ENCODE data around the gene C11orf58.

DNA sequence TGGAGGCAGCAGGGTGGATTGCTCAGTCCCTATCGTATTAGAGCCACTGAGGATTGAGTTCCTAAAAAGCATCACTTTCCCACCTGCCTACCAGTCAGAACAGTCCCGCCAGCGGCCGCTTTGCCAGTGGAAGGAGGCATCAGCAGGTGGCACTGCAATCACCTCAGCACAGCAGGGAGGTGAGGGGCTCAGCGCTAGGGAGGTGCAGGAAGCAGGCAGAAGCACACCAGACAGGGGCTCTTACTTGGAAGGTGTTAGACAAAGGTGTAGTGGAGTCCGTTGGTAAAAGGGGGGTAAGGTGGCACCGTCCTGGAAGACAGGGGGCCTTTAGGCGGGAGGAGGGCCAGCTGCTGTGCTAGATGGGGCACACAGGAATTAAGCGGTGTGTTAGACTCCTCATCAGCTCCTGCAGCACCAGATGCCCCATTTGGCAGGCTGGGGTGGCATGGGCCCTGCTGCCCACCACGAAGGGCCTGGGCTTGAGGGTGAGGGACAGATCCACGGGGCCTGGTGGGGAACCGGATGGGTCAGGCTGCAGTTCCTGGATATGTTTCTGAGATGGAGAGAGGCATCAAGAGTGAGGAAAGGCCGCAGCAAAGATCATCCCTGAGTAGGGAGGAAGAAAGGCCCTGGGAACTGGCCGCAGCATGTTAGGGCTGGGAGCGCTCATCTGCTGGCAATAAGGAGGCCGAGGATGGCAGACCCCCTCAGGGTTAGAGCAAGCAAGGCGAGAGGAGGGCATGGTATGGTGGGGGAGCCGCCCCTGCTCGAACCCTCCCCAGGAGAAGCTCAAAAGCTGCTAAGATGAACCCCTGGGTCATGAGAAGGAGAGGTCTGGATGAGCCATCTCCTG, 42.5 kb downstream of the C11orf58 start:
- TF ChIP-seq EZH2phosphoT487 (IDR thresholded peaks at IDR 0.05; ENCODE audit: insufficient read depth, low read depth) (no peak), EZH2 (IDR thresholded peaks at IDR 0.05; ENCODE audit: insufficient read depth, poor library complexity, severe bottlenecking) (no peak)

All from GM23248 (cell line).